ENCODE data around the gene EPHB1. TPM values are rescaled to one million over a fixed set of nuclear protein-coding genes. Genes with fewer than 3 reads are reported as not detected.

EPHB1 gene
- polyA plus RNA-seq, 1 donor from 2014 or later = 18.7 TPM

- no peaks in the 10 kb centered on the region for H3K27me3 ChIP-seq (ENCODE audit: insufficient read depth, low read depth, low read length)
- no peaks in the 10 kb centered on the region for H3K79me2 ChIP-seq (replicated peaks; ENCODE audit: insufficient read depth, low read length)
- H4K20me1 ChIP-seq (ENCODE audit: insufficient read depth) = no peaks in the 10 kb centered on the region
- H3K9me2 ChIP-seq (ENCODE audit: insufficient read depth, low read length) = no peaks in the 10 kb centered on the region
- no peak overlapping the region for H3K9ac ChIP-seq (ENCODE audit: low read length)
- H3K36me3 ChIP-seq (ENCODE audit: insufficient read depth, low read length) = no peaks in the 10 kb centered on the region
- H3K9me3 ChIP-seq (ENCODE audit: low read length) = no peaks in the 10 kb centered on the region
- H3K4me2 ChIP-seq (ENCODE audit: low read length) = no peak overlapping the region
- no peak overlapping the region for H3K4me3 ChIP-seq (ENCODE audit: low read length)
- H3K27ac ChIP-seq (ENCODE audit: low read length) = no peak overlapping the region
- no peak overlapping the region for H2AFZ ChIP-seq (ENCODE audit: low read depth, low read length)
- no peak for TF ChIP-seq EP300 (conservative IDR thresholded peaks at IDR 0.05; ENCODE audit: poor library complexity, severe bottlenecking)
- TF ChIP-seq TAF1 (IDR thresholded peaks at IDR 0.05; ENCODE audit: low read depth) = no peak
- TF ChIP-seq CTCF (IDR thresholded peaks at IDR 0.05; ENCODE audit: poor library complexity, severe bottlenecking) = no peak
- no peak for TF ChIP-seq RAD21 (conservative IDR thresholded peaks at IDR 0.05)
- TF ChIP-seq MXI1 (conservative IDR thresholded peaks at IDR 0.05; ENCODE audit: poor library complexity, severe bottlenecking) = no peak
- TF ChIP-seq EZH2 (IDR thresholded peaks at IDR 0.05; ENCODE audit: borderline replicate concordance, insufficient read depth, low read length, poor library complexity, severe bottlenecking) = no peak
- no peak for TF ChIP-seq REST (IDR thresholded peaks at IDR 0.05; ENCODE audit: borderline replicate concordance)
- TF ChIP-seq SMC3 (conservative IDR thresholded peaks at IDR 0.05; ENCODE audit: poor library complexity) = no peak
- no peak for TF ChIP-seq POLR2AphosphoS5 (IDR thresholded peaks at IDR 0.05)
- no peaks in the 10 kb centered on the region for H3F3A ChIP-seq (ENCODE audit: insufficient read depth, low read length, poor library complexity, severe bottlenecking)
Observed at GRCh38 chr3:135083756-135084155, 288.7 kb downstream of the EPHB1 start.

- Histone ChIP-seq H3K27ac (ENCODE audit: low read length) (no peak overlapping the region), H3F3A (ENCODE audit: insufficient read depth, low read length, poor library complexity, severe bottlenecking) (no peaks in the 10 kb centered on the region)
Observed at GRCh38 chr3:135084405-135084804, 289.3 kb downstream of the EPHB1 start.

More at GRCh38 chr3:135084405-135084804, 289.3 kb downstream of the EPHB1 start:
- Histone ChIP-seq H4K20me1 (ENCODE audit: insufficient read depth) (no peaks in the 10 kb centered on the region), H2AFZ (ENCODE audit: low read depth, low read length) (no peak overlapping the region), H3K9ac (ENCODE audit: low read length) (no peak overlapping the region), H3K36me3 (ENCODE audit: insufficient read depth, low read length) (no peaks in the 10 kb centered on the region), H3K9me3 (ENCODE audit: low read length) (no peaks in the 10 kb centered on the region), H3K4me2 (ENCODE audit: low read length) (no peak overlapping the region), H3K27me3 (ENCODE audit: insufficient read depth, low read depth, low read length) (no peaks in the 10 kb centered on the region), H3K4me3 (ENCODE audit: low read length) (no peak overlapping the region), H3K79me2 (replicated peaks; ENCODE audit: insufficient read depth, low read length) (no peaks in the 10 kb centered on the region), H3K9me2 (ENCODE audit: insufficient read depth, low read length) (no peaks in the 10 kb centered on the region)
- TF ChIP-seq POLR2AphosphoS5 (IDR thresholded peaks at IDR 0.05) (no peak), EP300 (conservative IDR thresholded peaks at IDR 0.05; ENCODE audit: poor library complexity, severe bottlenecking) (no peak), TAF1 (IDR thresholded peaks at IDR 0.05; ENCODE audit: low read depth) (no peak), SMC3 (conservative IDR thresholded peaks at IDR 0.05; ENCODE audit: poor library complexity) (no peak), EZH2 (IDR thresholded peaks at IDR 0.05; ENCODE audit: borderline replicate concordance, insufficient read depth, low read length, poor library complexity, severe bottlenecking) (no peak), CTCF (IDR thresholded peaks at IDR 0.05; ENCODE audit: poor library complexity, severe bottlenecking) (no peak)
